UCSD-AML1 (cell line): ENCODE measurements around the gene CMC1.
A peak's percentile ranks its signal among the peaks of the same experiment; 100 is the strongest.

Experiments
- DNase-seq: peaks from one replicate; lab custom pipeline; 2025; ENCODE audit not compliant: unreplicated experiment; lab: John Stamatoyannopoulos, UW

CMC1 gene

DNA sequence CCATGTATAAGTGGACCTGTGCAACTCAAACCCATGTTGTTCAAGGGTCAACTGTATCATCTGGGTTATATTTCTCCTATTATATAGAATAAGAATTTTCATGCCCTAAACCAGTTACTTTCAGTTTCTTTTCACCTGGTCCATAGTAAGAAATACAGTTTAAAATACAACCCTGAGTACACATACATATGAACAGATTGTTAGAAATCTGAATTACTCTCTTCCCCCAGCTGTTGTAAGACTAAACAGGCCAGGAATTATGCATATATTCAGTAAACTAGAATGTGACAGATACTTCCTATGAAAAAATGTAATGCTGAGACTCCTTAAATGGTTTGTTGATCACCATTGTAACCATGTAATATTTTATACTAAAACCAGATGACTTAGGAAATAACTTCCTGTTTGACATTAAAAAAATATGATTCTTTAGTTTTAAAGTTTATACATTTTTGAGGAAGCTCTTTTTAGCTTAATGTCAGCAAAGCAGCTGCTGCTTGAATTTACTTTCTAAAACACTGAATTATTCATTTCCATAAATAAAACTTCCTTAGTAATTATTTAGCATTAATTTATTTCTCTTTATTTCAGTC, 54.6 kb downstream of the CMC1 start:
- DNase-seq, result no peak

DNA sequence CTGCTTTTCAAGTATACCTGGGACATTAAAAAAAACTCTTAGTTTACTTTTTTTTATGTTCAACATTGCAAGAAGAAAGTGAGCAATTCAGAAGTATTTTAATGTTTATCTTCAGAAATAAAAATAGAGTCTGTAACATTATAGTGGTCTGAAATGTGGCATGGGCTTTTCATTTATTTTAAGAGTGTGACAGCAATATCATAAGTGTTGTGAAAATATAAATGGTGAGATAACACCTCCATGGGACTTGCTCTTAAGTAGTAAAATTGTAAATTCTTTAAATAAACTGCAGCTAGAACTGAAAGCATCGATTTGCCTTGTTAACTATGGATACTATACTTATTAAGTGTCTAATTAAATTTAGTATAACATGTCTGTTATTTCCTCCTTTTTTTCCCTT, 58.3 kb downstream of the CMC1 start:
- no peak for DNase-seq

DNA sequence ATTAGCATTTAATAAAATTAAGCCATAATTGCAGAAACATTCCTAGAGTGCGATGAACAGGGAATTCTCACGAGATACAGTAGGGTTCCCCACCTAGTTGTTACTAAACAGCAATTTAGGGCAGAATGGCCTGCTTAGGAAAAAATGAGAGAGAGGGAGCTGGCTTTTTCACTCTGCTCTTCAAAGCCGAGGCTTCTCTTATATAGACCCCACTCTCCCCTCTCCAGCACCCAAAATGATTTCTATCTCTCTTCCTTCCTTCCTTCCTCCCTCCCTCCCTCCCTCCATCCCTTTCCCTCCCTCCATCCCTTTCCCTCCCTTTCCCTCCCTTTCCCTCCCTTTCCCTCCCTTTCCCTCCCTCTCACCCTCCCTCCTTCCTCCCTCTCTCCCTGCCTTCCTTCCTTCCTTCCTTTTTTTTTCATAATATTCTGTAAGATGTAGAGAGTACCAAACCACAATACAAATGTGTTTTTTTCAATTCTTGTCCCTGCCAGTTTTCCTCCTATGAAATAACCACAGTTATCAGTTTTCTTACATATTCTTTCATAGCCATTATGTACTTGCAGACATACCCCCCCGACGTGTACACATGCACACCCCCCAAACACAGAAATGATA, 59.0 kb downstream of the CMC1 start:
- DNase-seq, result no peak

DNA sequence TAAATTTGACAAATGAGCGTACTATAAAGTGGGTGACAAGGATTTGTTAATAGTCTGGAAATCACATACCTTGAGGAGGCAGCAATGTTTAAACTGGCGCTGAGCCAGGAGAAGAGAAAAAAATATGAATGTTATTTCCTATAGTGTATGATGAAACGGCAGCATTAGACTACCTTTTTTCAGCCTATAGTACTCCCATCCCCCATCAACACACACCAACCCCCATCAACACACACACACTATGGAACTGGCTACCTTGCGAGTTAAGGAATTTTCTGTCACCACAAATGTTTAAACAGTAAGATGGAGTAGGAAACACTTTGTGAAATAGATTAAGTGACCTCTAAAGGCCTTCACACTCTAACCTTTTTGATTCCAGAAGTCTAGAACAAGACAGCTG, 60.3 kb downstream of the CMC1 start:
- DNase-seq, result no peak

DNA sequence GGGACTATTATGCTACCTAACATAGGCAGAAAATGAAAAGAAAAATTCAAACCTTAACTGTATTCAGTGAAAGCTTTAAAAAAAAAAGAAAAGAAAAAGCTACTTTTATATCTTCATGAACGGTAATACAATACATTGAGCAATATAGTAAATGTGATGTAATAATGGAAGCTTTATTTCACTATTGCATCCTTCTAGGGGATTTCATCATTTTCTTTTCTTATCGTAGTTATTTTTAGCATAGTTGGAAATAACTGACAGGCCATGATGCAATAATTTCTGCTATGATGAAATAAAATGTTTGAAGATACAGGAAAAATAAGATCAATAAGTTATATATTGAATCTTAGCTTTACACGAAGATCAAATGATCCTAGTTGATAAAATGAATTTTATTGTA, 66.8 kb downstream of the CMC1 start:
- DNase-seq, result no peak

DNA sequence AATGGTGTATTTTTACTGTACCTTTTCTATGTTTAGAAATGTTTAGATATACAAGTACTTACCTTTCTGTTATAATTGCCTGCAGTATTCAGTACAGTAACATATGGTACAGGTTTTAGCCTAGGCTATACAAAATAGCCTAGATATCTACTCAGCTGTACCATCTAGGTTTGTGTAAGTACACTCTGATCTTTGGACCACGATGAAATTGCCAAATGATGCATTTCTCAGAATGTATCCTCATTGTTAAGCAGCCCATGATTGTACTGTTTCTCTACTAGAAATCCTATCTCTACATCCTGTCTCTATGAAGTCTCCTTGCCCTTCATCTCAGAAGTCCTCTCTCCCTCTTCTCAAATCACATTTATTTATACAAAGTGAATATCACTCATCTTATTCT, 74.3 kb downstream of the CMC1 start:
- no peak for DNase-seq

DNA sequence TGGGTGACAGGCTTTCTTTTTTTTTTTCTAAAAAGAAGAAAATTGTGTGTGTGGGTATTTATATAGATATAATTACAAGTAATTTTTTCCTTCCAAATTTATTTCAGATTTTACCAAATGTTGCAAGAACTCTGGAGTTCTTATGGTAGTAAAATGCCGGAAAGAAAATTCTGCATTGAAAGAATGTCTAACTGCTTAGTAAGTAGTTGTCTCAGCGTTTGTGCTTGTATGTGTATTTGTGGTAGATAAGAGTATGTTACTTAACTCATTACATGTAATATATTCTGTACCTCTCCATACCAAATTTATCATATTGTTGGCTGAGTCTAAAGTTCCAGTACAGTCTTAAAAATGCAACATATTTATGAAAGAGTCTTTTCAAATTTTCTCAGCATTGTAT, 74.8 kb downstream of the CMC1 start:
- DNase-seq, result no peak

DNA sequence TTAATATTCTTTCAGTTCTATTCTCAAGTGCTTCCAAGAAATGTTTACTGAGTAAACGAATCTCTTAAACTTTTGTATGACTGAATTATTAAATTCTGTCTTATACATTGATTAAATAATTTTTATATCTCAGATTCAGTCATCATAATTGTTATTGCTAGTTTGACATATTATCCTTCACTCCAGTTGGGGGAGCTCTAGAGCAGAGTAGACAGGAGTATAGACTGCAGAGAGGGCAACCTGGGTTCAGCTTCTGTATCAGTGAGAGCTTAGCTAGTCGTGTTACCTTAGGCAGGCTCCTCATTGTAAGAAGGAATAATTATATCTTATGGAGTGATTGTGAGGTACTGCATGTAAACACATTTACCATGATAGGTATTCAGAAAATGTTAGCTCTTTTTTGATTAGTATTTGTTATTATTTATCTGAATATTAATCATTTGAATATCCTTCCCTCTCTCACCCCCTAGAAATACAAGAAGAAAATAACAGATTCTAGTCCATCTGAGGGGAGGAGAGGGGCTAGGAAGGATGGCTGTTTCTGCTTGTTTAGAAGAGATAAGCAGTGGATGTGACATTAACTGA, 76.1 kb downstream of the CMC1 start:
- DNase-seq, result no peak

DNA sequence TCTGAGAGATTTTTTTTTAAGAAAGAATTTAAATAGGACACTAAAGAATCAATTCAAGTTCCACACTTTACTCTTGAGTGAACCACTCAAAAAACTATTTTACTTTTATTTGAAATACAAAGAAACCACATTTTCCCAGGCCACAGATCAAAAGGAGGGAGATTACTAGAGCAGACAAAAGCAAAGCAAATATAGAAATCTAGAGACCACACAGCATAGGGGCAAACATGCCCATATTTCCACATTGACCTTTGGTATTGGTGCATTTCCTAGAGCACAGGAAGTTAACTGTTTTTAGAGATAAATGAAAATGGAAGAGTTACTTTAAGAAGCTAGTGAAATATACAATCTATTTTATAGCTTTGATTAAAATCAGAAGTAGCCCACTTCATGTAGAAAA, 79.6 kb downstream of the CMC1 start:
- DNase-seq, result no peak

DNA sequence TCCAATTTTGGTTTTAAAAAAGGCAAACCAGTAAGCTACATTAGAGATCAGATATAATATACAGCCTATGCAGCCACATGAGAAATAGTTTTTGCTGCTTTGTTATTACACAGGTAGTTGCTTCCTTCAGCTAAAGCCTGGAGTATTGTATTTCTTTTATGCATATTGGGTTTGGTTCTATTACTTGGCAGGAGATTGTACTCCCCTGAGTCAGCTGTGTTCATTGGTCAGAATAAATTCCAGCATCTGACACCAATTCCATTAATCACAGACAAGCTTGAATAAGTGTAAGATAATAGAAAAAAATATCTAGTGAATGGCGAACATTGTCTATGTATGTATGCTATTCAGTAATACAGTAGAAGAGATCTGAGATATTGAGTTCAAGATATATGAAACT, 81.0 kb downstream of the CMC1 start:
- no peak for DNase-seq

DNA sequence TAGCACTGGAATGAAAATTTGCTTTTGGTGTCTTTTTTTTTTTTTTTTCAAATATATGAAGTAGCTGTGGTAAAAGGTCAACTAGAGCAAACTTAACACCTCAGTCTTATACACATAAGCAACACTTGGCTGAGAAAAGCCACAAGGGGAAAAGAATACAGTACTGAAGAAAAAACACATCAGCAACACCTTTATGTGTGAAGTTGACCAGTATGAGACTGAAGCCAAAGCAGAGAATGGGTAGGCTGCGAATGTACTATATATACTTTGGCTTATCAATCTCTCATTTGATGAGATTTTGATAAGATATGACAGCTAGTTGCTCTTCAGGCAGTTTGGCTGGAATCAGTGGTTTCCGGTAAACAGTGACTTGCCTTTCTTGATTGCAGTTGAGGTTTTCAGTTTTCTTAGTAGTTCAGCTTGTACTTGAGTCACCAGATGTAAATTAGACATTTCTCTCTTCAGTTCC, 85.1 kb downstream of the CMC1 start:
- DNase-seq, result no peak

DNA sequence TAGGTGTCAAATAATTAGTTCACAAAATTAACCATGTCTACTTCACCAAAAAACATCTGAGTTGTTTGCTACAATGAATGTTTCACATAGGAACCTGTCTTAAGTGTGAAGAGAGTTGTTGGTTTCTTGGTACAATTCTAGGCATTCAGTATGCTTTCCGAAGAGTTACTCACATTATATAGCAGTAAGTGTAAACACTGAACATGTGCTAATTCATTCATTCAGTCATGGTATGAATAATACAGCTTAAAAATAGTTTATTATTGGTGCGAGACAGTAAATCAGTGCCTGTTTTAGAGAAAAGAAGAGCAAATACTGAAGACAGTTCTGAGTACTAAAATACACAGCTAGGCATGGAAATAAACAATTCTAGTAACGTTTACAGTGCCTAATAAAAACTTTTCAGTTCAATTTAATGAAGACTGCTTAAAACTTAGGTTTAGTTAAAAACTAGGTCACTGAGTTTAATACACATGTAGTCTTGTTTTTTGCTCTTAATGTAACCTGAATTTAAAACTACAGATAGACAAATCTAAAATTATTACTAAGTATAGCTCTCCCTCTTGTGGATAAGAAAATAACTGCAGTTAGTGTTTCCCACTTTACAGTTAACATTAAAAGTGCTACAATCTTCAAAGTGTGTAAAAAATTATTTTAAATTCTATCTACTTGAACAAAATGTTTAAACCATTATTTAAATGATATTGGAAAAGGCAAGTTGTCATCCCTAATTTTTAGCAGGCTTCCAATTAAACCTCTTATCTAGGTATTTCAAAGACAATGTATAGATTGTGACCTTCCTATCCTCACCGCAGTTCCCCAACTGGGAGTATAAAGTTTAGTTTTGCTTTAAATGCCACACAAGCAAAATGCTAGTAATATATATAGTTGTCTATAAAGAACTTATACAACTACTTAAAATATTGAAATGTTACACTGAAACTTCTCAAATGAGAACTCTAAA, 87.1 kb downstream of the CMC1 start:
- no peak for DNase-seq

DNA sequence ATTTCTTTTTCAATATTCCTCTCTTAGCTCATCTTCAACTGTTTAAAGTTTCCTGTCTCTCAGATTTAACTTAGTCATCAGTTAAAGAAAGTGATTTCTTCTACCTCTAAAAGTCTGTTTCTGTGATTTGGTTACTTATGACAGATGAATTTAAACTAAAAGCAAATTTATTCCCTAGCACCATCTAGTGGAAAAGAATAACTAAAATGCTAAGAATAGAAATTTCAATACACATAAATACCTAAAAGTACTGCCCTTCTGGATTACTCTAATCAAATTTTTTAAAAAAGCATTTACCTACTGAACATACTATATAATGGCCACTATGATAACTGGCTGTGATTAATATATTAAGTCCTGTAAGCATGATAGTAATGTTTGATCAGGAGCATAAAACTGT, 93.1 kb downstream of the CMC1 start:
- DNase-seq, result no peak

DNA sequence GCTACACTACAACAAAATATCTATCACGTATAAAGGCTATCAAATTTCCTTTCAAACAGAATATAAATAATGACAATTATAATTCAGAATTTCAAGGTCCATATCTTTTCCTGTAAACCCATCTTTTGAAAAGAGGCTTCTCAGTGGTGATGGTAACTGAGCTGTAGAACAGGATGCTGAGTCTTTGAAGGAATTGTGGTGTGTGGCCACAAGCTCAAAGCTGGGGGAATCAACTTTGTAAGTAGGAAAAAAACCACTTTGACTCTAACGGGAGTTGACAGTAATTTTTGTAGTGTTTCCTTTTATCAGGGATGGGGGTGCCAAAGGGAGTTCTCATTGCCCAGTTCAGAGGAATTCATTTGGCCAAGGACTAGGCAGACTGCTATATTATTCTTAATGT, 93.8 kb downstream of the CMC1 start:
- no peak for DNase-seq

DNA sequence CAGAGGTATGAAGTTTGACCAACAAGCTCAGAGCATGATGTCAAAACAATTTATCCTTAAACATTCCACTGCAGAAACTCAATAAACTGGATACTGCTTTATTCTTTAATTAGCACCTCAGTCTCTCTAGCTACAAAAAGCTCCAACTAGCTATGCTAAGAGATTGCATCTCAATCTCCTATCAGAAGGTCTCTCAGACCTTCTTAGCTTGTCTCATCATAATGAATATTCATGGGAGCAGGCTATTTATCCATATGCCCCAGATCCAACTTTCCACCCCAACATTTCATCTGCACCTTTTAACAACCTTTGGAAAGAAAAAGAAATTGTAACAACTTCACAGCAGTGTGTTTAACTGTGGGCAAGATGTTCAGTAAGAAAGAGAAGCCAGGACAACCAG, 95.8 kb downstream of the CMC1 start:
- no peak for DNase-seq

DNA sequence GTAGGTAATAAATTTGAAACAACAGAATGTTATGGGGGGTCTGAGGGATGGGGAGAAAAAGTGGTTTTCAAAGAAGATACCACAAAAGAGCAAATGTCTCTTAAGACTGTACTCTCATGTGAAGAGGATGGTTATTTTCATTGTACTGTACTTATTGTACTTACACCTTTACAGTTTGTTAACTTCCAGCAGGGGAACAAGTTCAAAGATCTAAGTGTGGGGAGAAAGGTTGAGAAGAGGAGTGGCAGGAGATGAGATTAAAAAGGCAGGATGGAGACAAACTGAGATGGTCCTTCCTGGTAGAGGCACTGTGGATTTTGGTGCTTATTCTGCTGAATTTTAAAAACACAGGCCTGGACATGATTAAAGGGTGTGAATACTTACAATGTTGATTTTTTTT, 101.7 kb downstream of the CMC1 start:
- DNase-seq, result no peak

DNA sequence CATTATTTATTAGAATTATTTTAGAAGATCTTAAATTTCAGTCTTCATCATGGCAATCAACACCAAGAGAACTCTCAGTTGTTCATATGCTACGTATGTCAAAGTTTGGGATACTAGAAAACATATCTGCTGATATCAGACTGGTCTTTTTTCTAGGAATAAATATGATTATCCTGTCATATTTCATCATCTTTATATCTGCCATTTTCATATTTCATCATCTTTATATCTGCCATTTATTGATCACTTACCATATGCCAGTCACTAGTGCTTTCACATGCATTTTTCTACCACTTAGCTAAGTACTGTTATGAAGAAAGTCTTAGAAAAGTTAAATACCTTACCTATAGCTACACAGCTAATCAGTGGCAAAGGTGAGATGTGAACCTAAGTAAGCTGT, 104.3 kb downstream of the CMC1 start:
- no peak for DNase-seq

DNA sequence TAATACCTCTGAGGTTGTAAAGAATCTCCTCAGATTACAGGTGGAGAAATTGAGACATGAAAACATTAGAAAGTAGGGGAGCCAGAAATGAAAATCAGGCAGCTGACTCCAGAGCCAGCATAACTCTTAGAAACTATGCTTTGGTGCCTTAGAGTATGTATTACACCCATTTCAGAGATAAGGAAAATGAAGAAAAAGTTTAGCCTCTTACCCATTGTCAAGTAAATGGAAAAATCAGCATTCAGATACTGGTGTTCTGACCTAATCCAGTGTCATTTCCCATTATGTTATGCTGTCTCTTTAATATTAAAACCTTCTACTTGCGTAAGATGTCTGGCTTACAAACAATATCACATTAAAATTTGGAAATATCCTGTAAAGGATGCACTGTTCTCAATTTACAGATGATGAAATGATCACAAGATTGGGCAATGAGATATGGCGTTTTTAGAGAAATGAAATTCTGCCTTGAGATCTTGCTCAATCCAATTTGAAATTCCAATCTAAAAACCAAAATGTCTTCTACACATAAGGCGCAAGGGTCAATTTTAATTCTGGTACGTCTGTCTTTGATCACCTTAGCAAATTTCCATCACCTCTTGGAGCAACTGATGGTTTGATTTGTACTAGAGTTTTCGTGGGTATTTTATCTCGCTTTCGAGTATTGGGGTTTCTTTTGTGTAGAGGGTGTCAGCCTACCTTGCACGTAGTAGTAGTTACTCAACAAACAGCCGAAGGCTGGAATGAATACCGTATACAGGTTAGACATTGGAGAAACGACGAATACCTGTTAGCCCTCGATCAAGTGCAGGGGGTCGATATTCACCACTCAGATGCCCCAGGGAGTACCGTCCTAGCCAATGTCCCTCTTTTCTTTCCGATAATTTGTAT, 106.2 kb downstream of the CMC1 start:
- DNase-seq, result no peak

DNA sequence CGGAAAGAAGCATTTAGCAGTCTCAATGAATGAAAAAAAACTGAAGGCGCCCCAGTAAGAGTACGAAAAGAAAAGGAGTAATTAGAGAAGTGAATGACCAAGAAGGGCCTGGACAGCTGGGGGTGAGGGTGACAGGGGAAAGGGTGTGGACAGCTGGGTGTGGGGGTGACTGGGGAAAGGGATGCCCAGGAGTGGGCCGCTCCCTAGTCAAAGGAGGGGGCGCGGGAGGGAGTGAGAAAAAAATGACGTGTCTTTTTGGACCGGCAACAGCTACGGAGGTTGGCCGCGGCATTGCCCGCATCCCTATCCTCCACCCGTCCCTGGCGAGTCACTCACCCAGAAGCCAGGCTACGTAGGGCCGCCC, 106.8 kb downstream of the CMC1 start:
- DNase-seq, result no peak

DNA sequence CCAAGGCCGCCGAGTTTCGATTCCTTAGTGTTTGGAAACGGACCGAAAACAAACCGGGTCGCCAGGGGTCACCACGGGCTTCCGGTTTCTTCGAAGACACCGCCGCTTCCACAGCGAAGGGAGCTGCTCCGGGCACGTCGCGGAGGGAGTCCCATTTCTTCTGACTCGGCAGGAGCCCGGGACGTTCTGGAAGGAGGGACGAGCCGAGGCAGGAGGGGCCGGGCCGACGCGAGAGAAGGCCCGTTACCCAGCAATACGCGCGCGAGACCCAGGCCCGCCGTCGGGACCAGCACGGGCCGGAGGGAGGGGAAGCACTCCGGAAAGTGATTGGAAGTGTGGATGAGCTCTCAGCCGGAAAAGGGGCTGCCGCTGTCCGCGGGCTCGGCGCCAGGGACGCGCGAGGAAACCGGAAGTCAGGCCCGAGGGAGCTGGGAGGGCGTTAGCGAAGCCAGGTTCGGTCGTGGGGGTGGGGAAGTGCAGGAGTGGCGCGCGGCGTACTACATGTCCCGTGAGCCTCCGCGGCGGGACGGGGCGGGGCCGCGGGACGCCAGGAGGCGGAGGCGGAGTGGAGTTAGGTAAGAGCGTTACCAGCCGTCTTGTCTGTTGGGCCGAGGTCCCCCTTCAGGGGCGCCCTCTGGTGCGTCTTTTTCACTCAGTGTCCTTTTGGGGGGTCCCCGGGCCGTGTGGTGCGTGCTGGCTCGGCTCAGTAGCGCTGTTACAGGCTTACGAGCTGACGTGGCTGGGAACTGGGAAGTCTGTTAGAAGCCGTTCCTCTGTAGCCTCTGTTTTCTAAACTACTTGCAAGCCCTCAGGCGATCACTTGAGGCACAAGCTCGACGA, 107.4 kb downstream of the CMC1 start, which contains the start of the genes AZI2 and ZCWPW2:
TSS of gene AZI2 (minus strand) at position 196 of the 840 bp plus-strand sequence. CDS start 8,207 bp downstream, outside the sequence.
TSS of gene ZCWPW2 (plus strand) at position 93 of the 840 bp plus-strand sequence. CDS start 64,348 bp downstream, outside the sequence.
- peak; percentile 97 for DNase-seq
